CD4-positive, alpha-beta memory T cell (primary cell): ENCODE measurements around the gene TMIGD1. TPM values are rescaled to one million over a fixed set of nuclear protein-coding genes. Genes with fewer than 3 reads are reported as not detected.
A peak's percentile ranks its signal among the peaks of the same experiment; 100 is the strongest.

Source experiments
- CTCF ChIA-PET: fragments of 350-600 bp; sonication (Branson Sonifier 250); formaldehyde crosslinking; loops from one replicate; lab custom pipeline; 2021; ENCODE audit warnings: inconsistent platforms; ENCODE audit not compliant: partially characterized antibody; lab: Charles Lee
- POLR2A ChIA-PET: fragments of 350-600 bp; sonication (Branson Sonifier 250); formaldehyde crosslinking; loops from one replicate; lab custom pipeline; 2021; ENCODE audit not compliant: partially characterized antibody; lab: Charles Lee
- DNase-seq, 5 donors: peaks; one replicate each; pipeline versions ENCODE4 v3.0.0 to v3.0.0-alpha.2; 2020 to 2022; ENCODE audit warnings: mixed read lengths in 1 of 5
- H3K27ac ChIP-seq: one replicate; pipeline ENCODE4 v1.7.0; 2013; ENCODE audit warnings: low read depth, low read length
- H3K27me3 ChIP-seq: 2 replicates; pipeline ENCODE4 v1.7.0; 2013; ENCODE audit warnings: mild to moderate bottlenecking, low read length, moderate library complexity; ENCODE audit not compliant: insufficient read depth
- H3K36me3 ChIP-seq: 2 replicates; pipeline ENCODE4 v1.7.0; 2013; ENCODE audit warnings: mild to moderate bottlenecking, low read length, moderate library complexity; ENCODE audit not compliant: insufficient read depth
- H3K4me1 ChIP-seq: 2 replicates; pipeline ENCODE4 v1.7.0; 2013; ENCODE audit warnings: mild to moderate bottlenecking, low read length, moderate library complexity; ENCODE audit not compliant: insufficient read depth
- H3K4me3 ChIP-seq, 2 donors: one replicate each; pipeline ENCODE4 v1.7.0; 2013; ENCODE audit warnings: low read length in 2 of 2, mild to moderate bottlenecking in 1 of 2
- H3K9me3 ChIP-seq, 2 donors: one replicate each; pipeline ENCODE4 v1.7.0; 2013; ENCODE audit warnings: low read length in 2 of 2, control low read depth in 1 of 2; ENCODE audit not compliant: control insufficient read depth in 1 of 2
- H3K27ac Mint-ChIP-seq, 7 donors: one replicate each; pipeline ENCODE4 v1.8.0; 2020 to 2021; ENCODE audit warnings: mixed read lengths in 7 of 7, mild to moderate bottlenecking in 6 of 7, inconsistent platforms in 3 of 7, moderate library complexity in 3 of 7
- H3K27me3 Mint-ChIP-seq, 2 donors: one replicate each; pipeline ENCODE4 v1.8.0; 2020 to 2021; ENCODE audit warnings: mixed read lengths in 2 of 2
- H3K36me3 Mint-ChIP-seq, 2 donors: one replicate each; pipeline ENCODE4 v1.8.0; 2020 to 2021; ENCODE audit warnings: mixed read lengths in 2 of 2, inconsistent platforms in 1 of 2, mild to moderate bottlenecking in 1 of 2
- H3K4me1 Mint-ChIP-seq, 4 donors: one replicate each; pipeline ENCODE4 v1.8.0; 2020 to 2021; ENCODE audit warnings: mixed read lengths in 4 of 4, mild to moderate bottlenecking in 1 of 4
- H3K4me3 Mint-ChIP-seq, 8 donors: one replicate each; pipeline ENCODE4 v1.8.0; 2020 to 2021; ENCODE audit warnings: mixed read lengths in 8 of 8, mild to moderate bottlenecking in 7 of 8, moderate library complexity in 6 of 8, inconsistent platforms in 3 of 8
- H3K9me3 Mint-ChIP-seq, 8 donors: one replicate each; pipeline ENCODE4 v1.8.0; 2020 to 2021; ENCODE audit warnings: mixed read lengths in 8 of 8, mild to moderate bottlenecking in 5 of 8, inconsistent platforms in 3 of 8, moderate library complexity in 1 of 8
- intact Hi-C: fragments of 100-400 bp; cut with micrococcal nuclease; formaldehyde crosslinking; loops from one replicate; pipeline ENCODE4 v1.15.1; 2023
- polyA plus RNA-seq, 2 donors: library from polyadenylated mRNA; unstranded; fragments of 300-500 nt; fragmentation: Illumina TruSeq; gene quantifications; one replicate each; pipeline ENCODE4 v1.2.3, GENCODE V29; 2021
- total RNA-seq, 2 experiments: library from RNA; stranded (reverse); gene quantifications; one replicate each; pipeline ENCODE4 v1.2.3, GENCODE V29; 2021

The TMIGD1 gene
- total and polyA plus RNA-seq, 4 experiments from 2014 or later: not detected

DNA sequence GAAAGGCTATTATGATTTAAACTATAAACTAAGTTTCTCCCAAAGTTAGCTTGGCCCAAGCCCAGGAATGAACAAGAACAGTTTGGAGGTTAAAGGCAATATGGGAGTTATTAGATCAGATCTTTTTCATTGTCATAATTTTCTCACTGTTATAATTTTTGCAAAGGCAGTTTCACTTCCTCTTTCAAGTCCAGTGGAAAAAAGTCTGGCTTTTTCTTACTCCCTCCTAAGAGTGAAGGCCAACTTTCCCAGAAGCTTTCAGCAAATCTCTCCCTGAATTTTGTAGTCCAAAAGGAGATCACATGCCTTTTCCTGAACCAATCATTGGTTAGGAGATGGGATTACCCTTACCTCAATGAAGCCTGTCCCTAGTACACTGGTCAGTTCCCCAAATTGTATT lies 33.0 kb downstream of the TMIGD1 start:
- Histone ChIP-seq H3K27me3 (no peaks in the 10 kb centered on the region), H3K4me3 (no peak overlapping the region), H3K36me3 (no peaks in the 10 kb centered on the region), H3K4me1 (no peaks in the 10 kb centered on the region), H3K9me3 (no peaks in the 10 kb centered on the region), H3K27ac (no peak overlapping the region)
- ChIA-PET POLR2A (interaction anchor here (1.3 to 1.7 kb wide), 2 partner anchors 27 to 196 kb away, joined by 3 read pairs; no protein-coding TSS in a partner anchor), CTCF (interaction anchor here (0.8 to 14.6 kb wide), 6 partner anchors 9 to 37 kb away, joined by 3 to 224 read pairs (median 6); partner anchors contain the start of genes BLMH and TMIGD1)
- Mint-ChIP-seq H3K36me3 (no peaks in the 10 kb centered on the region), H3K27me3 (no peaks in the 10 kb centered on the region), H3K4me1 (peaks cover 1 to 9% (median 8%) of the 10 kb centered on the region in 4 donors), H3K4me3 (no peak overlapping the region), H3K27ac (peak overlapping the region in 3 of 7 donors; percentile 4 to 42 (median 21)), H3K9me3 (peaks cover 0 to 7% (median 0%) of the 10 kb centered on the region in 8 donors)
- no peak for DNase-seq
- intact Hi-C loops: no loop called here

DNA sequence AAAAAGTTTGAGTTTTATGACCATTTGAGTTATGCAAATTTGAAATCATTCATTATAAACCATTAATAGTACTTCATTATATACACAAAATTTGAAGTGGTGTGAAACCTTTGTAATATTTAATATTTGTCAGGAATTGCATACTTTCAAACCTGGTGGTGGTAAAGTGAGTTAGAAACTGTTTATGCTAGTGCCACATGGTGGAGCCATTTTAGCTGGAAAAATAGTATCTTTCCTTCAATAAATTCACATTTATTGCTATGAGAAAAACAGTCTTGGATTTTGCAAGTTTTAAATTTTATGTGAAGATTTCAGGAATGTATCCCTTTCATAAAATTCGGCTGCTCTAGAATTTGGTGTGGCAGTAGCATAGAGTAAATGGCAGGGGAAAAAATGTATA lies 34.9 kb downstream of the TMIGD1 start:
- intact Hi-C loops: loop anchor here (1.0 kb wide), 1 partner anchor 37 kb away; no protein-coding TSS in a partner anchor
- Histone ChIP-seq H3K4me1 (no peaks in the 10 kb centered on the region), H3K27ac (no peak overlapping the region), H3K36me3 (no peaks in the 10 kb centered on the region), H3K4me3 (no peak overlapping the region), H3K27me3 (no peaks in the 10 kb centered on the region), H3K9me3 (no peaks in the 10 kb centered on the region)
- Mint-ChIP-seq H3K9me3 (peaks cover 0 to 7% (median 0%) of the 10 kb centered on the region in 8 donors), H3K4me3 (no peak overlapping the region), H3K27me3 (no peaks in the 10 kb centered on the region), H3K4me1 (peaks cover 1 to 9% (median 8%) of the 10 kb centered on the region in 4 donors), H3K36me3 (no peaks in the 10 kb centered on the region), H3K27ac (no peak overlapping the region)
- POLR2A ChIA-PET: interaction anchor here (1.0 to 1.6 kb wide), 2 partner anchors 31 to 37 kb away, joined by 3 to 12 read pairs; no protein-coding TSS in a partner anchor
- peak in 1 of 5 donors; percentile 13 for DNase-seq
- CTCF ChIA-PET: interaction anchor here (0.6 to 14.6 kb wide), 6 partner anchors 12 to 38 kb away, joined by 3 to 224 read pairs (median 6); partner anchors contain the start of gene TMIGD1

DNA sequence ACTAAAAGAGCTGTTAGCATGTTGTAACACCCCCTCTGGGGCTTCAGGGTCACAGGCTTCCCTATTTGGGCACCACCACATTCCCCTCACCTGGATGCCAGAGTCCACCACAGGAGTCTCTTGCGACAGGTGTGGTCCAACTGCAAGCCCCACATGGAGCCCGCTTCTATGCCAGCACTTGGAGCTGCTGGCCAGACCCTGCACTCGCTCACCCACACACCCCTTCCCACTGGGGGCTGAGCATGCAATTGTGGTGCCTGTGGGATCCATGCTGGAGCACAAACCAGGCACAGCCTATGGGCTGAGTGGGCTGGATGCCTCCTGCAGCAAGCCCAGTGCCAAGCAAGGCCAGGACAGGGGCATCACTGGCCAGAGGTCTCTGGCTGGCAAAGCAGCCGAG lies 36.1 kb downstream of the TMIGD1 start:
- Mint-ChIP-seq H3K36me3 (no peaks in the 10 kb centered on the region), H3K27ac (no peak overlapping the region), H3K4me3 (no peak overlapping the region), H3K27me3 (no peaks in the 10 kb centered on the region), H3K9me3 (peaks cover 0 to 7% (median 0%) of the 10 kb centered on the region in 8 donors), H3K4me1 (peaks cover 1 to 9% (median 8%) of the 10 kb centered on the region in 4 donors)
- Histone ChIP-seq H3K27ac (no peak overlapping the region), H3K27me3 (no peaks in the 10 kb centered on the region), H3K4me3 (no peak overlapping the region), H3K36me3 (no peaks in the 10 kb centered on the region), H3K4me1 (no peaks in the 10 kb centered on the region), H3K9me3 (no peaks in the 10 kb centered on the region)
- ChIA-PET POLR2A (interaction anchor here (0.8 to 1.1 kb wide), 2 partner anchors 26 to 39 kb away, joined by 3 read pairs; no protein-coding TSS in a partner anchor), CTCF (interaction anchor here (1.3 to 14.6 kb wide), 2 partner anchors 9 to 40 kb away, joined by 3 to 224 read pairs; partner anchors contain the start of gene TMIGD1)
- no peak for DNase-seq
- intact Hi-C loops: no loop called here

DNA sequence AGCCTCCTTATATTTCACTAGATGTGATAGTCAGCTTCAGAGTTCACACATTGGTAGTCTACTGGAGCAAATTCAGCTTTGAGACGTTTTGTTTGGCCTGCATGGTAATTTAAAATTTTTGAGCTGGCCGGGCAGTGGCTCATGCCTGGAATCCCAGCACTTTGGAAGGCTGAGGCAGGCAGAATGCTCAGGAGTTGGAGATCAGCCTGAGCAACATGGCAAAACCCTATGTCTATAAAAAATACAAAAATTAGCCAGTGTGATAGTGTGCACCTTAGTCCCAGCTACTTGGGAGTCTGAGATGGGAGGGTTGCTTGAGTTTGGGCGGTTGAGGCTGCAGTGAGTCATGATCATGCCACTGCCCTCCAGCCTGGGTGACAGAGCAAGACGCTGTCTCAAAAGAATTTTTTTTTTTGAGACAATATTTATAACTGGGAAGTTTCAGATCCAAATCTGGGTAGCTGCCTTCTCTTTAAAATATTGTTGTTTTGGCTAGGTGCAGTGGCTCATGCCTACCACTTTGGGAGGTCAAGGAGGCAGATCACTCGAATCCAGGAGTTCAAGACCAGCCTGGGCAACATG lies 37.3 kb downstream of the TMIGD1 start:
- Histone ChIP-seq H3K4me1 (peaks cover 4% of the 10 kb centered on the region), H3K9me3 (no peaks in the 10 kb centered on the region), H3K36me3 (no peaks in the 10 kb centered on the region), H3K4me3 (no peak overlapping the region), H3K27me3 (no peaks in the 10 kb centered on the region), H3K27ac (no peak overlapping the region)
- peaks cover 0 to 7% (median 0%) of the 10 kb centered on the region in 8 donors for H3K9me3 Mint-ChIP-seq
- POLR2A ChIA-PET: interaction anchor here (1.0 kb wide), 1 partner anchor 40 kb away, joined by 3 read pairs; no protein-coding TSS in a partner anchor
- no peak overlapping the region for H3K27ac Mint-ChIP-seq
- H3K4me1 Mint-ChIP-seq: peaks cover 3 to 9% (median 8%) of the 10 kb centered on the region in 4 donors
- H3K4me3 Mint-ChIP-seq: no peak overlapping the region
- no peaks in the 10 kb centered on the region for H3K36me3 Mint-ChIP-seq
- no peak for DNase-seq
- no peaks in the 10 kb centered on the region for H3K27me3 Mint-ChIP-seq
- intact Hi-C loops: no loop called here
- CTCF ChIA-PET: interaction anchor here (0.7 to 14.6 kb wide), 4 partner anchors 35 to 192 kb away, joined by 3 to 224 read pairs (median 4); partner anchors contain the start of gene TMIGD1

DNA sequence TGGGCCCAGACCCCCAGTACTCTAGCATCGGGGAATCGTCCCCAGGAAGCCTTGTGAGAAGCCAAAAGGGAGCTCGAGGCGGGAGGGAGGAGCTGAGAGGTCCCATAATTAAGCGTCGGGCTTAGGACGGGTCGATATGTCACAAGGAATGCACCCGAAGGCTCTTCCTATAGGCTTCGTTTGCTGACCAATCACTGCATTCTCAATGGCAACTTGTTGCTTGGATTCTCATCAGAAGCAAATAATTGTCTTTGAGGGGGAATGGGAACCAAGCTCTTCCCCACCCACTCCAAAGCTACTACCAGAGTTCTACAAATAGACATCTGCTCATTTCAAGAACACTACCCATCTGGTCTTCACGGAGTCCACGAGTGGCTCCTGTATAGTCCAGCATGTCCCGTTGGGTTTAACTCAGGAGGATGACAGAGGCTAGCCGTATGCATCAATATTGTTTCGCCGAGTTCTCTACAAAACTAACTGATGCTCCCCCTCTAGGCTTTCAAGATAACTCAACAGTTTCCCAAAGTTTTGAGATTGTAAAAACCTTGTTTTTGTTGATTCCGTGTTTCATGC lies 41.5 kb downstream of the TMIGD1 start:
- Mint-ChIP-seq H3K9me3 (peaks cover 0 to 2% (median 0%) of the 10 kb centered on the region in 8 donors), H3K27me3 (no peaks in the 10 kb centered on the region), H3K4me1 (peaks cover 17 to 20% (median 18%) of the 10 kb centered on the region in 4 donors), H3K27ac (peak overlapping the region; percentile 44 to 86 (median 79)), H3K4me3 (peak overlapping the region in 1 of 8 donors; percentile 76), H3K36me3 (peaks cover 8 to 14% of the 10 kb centered on the region in 2 donors)
- Histone ChIP-seq H3K27me3 (no peaks in the 10 kb centered on the region), H3K27ac (peak overlapping the region; percentile 68), H3K36me3 (peaks cover 4% of the 10 kb centered on the region), H3K4me1 (peaks cover 24% of the 10 kb centered on the region), H3K9me3 (no peaks in the 10 kb centered on the region), H3K4me3 (peak overlapping the region; percentile 53 to 77)
- ChIA-PET CTCF (interaction anchor here (1.0 to 3.2 kb wide), 13 partner anchors 8 to 187 kb away, joined by 3 to 50 read pairs (median 4); partner anchors contain the start of gene TMIGD1), POLR2A (interaction anchor here (0.6 to 3.5 kb wide), 16 partner anchors 12 to 724 kb away, joined by 3 to 83 read pairs (median 6); partner anchors contain the start of genes CPD, TMIGD1 and TP53I13)
- DNase-seq: no peak
- intact Hi-C loops: loop anchor here (1.0 to 5.0 kb wide), 3 partner anchors 44 to 190 kb away; partner anchors contain the start of gene NSRP1

DNA sequence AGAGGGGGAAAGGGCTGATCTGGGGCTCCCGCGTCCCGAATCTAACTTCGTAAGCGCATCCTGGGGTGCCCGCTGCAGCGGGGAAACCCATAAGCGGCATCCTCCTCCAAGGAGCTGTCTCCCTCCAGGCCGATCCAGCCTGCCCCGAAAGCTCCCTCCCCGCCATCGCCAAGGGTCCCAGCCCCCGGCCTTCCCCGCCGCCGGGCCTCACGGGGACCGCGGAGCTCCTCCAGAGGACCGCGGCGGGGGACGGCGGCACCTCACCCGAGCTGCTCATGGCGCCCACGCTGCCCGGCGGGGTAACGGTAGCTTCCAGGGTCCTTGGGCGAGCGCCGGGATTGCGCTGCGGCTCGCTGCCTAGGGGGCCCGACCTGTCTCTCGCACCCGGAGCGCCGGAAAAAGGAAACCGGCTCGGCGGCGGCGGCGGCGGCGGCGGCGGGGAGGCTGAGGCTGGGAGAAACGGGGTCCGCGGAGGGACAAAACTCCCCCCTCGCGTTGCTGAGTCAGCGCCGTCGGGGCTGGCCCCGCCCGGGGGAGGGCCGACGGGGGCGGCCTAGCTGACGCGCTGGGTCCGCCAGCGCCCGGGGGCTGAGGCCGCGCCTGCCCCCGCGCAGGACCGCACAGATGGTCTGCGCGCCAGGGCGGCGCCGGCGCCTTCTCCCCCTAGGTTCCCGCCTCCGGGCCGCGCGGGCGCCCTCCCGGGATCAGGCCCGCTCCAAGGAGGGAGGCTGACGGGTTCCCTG lies 42.1 kb downstream of the TMIGD1 start, which contains the start of gene BLMH:
Gene BLMH, minus strand, starts transcription at position 402 of the 743 bp plus-strand sequence. Its CDS starts 125 bp downstream, at position 277.
- CTCF ChIA-PET: interaction anchor here (0.7 to 3.2 kb wide), 17 partner anchors 9 to 187 kb away, joined by 3 to 50 read pairs (median 3); partner anchors contain the start of gene TMIGD1
- Mint-ChIP-seq H3K9me3 (peaks cover 0 to 2% (median 0%) of the 10 kb centered on the region in 8 donors), H3K27ac (peak within 1 kb of the TSS; percentile 87 to 94 (median 92)), H3K27me3 (no peaks in the 10 kb centered on the region), H3K4me1 (peaks cover 17 to 20% (median 18%) of the 10 kb centered on the region in 4 donors), H3K36me3 (peaks cover 13 to 20% of the 10 kb centered on the region in 2 donors), H3K4me3 (peak within 1 kb of the TSS; percentile 89 to 97 (median 96))
- H3K4me3 ChIP-seq: peak within 1 kb of the TSS; percentile 77 to 80
- H3K9me3 ChIP-seq: no peaks in the 10 kb centered on the region
- intact Hi-C loops: loop anchor here (1.0 to 5.0 kb wide), 5 partner anchors 32 to 189 kb away; partner anchors contain the start of gene NSRP1
- H3K27ac ChIP-seq: peak within 1 kb of the TSS; percentile 68
- H3K27me3 ChIP-seq: no peaks in the 10 kb centered on the region
- peaks cover 24% of the 10 kb centered on the region for H3K4me1 ChIP-seq
- POLR2A ChIA-PET: interaction anchor here (0.6 to 3.5 kb wide), 19 partner anchors 13 to 723 kb away, joined by 3 to 83 read pairs (median 6); partner anchors contain the start of genes CPD, TMIGD1 and TP53I13
- peak; percentile 68 to 82 (median 76) for DNase-seq
- peaks cover 10% of the 10 kb centered on the region for H3K36me3 ChIP-seq
